ENCODE results near the gene PIK3R1. TPM values are rescaled to one million over a fixed set of nuclear protein-coding genes. Genes with fewer than 3 reads are reported as not detected.

Gene PIK3R1
- total RNA-seq, 4 donors from 2014 or later: 69.3 to 113 (median 87.5) TPM

DNA sequence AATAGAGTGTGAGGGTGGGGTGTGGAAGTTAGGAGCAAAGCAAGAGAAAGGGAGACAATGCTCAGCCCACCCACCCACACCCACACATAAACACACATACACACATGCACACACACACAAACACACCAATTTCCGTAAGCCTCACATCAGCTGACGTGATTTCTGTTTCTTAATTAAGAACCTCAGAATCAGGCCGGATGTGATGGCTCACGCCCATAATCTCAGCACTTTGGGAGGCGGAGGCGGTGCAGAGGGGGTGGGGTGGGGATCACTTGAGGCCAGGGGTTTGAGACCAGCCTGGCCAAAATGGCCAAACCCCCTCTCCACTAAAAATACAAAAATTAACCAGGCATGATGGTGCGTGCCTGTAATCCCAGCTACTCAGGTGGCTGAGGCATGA is 26.4 kb upstream of the PIK3R1 start:
- H3K9me3 ChIP-seq: no peaks in the 10 kb centered on the region
- no peaks in the 10 kb centered on the region for H3K4me1 ChIP-seq
- no peak overlapping the region for H3K4me3 ChIP-seq
- H3K27me3 ChIP-seq: no peaks in the 10 kb centered on the region
- H3K36me3 ChIP-seq: no peaks in the 10 kb centered on the region
- no peak for DNase-seq
- TF ChIP-seq CTCF (IDR thresholded peaks at IDR 0.05) (no peak), POLR2A (IDR thresholded peaks at IDR 0.05) (no peak)
- H3K27ac ChIP-seq: no peak overlapping the region

DNA sequence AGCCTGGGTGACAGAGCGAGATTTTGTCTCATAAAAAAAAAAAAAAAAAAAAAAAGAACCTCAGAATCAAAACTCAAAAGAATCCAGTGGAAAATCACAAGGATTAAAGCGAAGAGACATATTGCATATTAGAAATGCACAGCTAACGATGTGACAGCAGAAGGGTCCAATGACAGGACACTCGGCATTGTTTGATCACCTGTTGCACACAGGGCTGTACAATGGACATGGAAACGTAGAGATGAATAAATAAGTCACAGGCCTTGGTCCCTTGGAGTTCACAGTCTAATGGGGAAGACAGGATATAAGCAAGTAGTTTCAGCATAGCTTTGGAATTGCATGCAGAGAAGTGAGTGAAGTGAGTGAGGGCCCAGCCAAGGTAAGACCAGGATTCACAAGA is 25.9 kb upstream of the PIK3R1 start:
- Histone ChIP-seq H3K27me3 (no peaks in the 10 kb centered on the region), H3K9me3 (no peaks in the 10 kb centered on the region), H3K36me3 (no peaks in the 10 kb centered on the region), H3K4me3 (no peak overlapping the region), H3K4me1 (no peaks in the 10 kb centered on the region), H3K27ac (no peak overlapping the region)
- DNase-seq: no peak
- TF ChIP-seq CTCF (IDR thresholded peaks at IDR 0.05): no peak
- no peak for TF ChIP-seq POLR2A (IDR thresholded peaks at IDR 0.05)

- no peaks in the 10 kb centered on the region for H3K36me3 ChIP-seq
- H3K4me3 ChIP-seq: no peak overlapping the region
- no peak for DNase-seq
- TF ChIP-seq CTCF (IDR thresholded peaks at IDR 0.05) (no peak), POLR2A (IDR thresholded peaks at IDR 0.05) (no peak)
- no peaks in the 10 kb centered on the region for H3K9me3 ChIP-seq
- H3K27ac ChIP-seq: no peak overlapping the region
- no peaks in the 10 kb centered on the region for H3K27me3 ChIP-seq
- no peaks in the 10 kb centered on the region for H3K4me1 ChIP-seq
Measured at GRCh38 chr5:68190619-68191018, 24.9 kb upstream of the PIK3R1 start.

DNA sequence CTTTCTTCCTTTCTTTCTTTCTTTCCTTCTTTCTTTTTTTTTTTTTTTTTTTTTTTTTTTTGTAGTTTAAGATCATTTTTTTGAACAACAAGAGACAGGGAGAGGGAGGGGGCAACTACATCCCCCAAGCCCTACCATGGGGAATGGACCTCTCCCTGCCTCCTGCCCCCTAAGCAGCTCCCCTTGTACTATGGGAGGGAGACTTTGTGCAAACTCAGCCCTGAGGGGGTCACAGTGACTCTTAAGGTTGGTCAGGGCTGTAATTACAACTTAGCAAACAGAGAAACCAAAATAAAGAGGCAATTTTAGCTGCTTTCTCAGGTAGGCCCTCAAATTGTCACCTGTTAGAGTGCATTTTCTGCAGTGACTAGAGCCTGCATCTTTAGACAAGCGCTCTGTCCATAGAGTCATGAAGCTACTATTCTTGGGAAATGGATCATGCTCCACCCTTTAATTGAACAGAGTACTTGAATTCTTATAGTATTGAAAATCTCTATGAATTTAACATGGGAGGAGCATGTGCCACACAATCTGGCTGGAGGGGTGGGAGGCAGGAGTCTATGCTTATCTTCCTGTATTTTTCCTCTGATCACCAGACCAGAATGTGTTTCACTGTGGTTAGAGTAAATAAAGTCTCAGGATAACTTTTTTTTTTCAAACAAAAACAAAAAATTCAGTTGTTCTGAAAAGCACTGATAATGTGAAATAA is 24.3 kb upstream of the PIK3R1 start:
- no peak for TF ChIP-seq POLR2A (IDR thresholded peaks at IDR 0.05)
- TF ChIP-seq CTCF (IDR thresholded peaks at IDR 0.05): no peak
- no peak for DNase-seq
- H3K27ac ChIP-seq: no peak overlapping the region
- H3K9me3 ChIP-seq: no peaks in the 10 kb centered on the region
- no peaks in the 10 kb centered on the region for H3K4me1 ChIP-seq
- no peaks in the 10 kb centered on the region for H3K27me3 ChIP-seq
- H3K4me3 ChIP-seq: no peak overlapping the region
- H3K36me3 ChIP-seq: no peaks in the 10 kb centered on the region

- Histone ChIP-seq H3K4me1 (no peaks in the 10 kb centered on the region), H3K4me3 (no peak overlapping the region), H3K27me3 (no peaks in the 10 kb centered on the region), H3K9me3 (no peaks in the 10 kb centered on the region), H3K36me3 (no peaks in the 10 kb centered on the region), H3K27ac (no peak overlapping the region)
- TF ChIP-seq POLR2A (IDR thresholded peaks at IDR 0.05): no peak
- TF ChIP-seq CTCF (IDR thresholded peaks at IDR 0.05): no peak
- no peak for DNase-seq
Measured at GRCh38 chr5:68192679-68193060, 22.9 kb upstream of the PIK3R1 start.

Measured in Peyer's patch (tissue), 4 donors.